NCI-H2107 treated with DMSO at 0.1 percent for 48 hours (cell line): ENCODE measurements around the gene KIF26B.

ENCODE experiments used
- DNase-seq: peaks from one replicate; lab custom pipeline; 2025; ENCODE audit not compliant: unreplicated experiment; lab: John Stamatoyannopoulos, UW

KIF26B gene

DNA sequence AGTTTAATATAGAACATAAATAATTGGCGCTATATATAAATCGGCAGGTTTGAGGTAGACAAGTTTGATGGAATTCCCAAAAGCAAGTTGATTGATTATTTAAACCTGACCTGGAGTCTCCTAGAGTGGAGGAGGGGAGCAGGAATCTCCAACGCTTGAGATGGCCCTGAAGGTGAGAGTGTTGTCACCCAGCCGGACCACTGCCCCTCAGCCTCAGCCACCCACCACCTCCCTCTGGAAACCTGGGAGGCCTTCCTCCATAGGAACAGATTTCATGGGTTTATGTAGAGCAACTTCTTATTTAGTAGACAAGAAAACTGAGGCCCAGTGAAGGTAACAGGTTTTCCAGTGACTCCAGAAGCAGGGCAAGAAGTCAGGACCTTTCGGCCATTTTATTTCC, 389.5 kb downstream of the KIF26B start:
- no peak for DNase-seq

- DNase-seq = no peak
Observed at GRCh38 chr1:245546875-245547274, 392.1 kb downstream of the KIF26B start.

DNA sequence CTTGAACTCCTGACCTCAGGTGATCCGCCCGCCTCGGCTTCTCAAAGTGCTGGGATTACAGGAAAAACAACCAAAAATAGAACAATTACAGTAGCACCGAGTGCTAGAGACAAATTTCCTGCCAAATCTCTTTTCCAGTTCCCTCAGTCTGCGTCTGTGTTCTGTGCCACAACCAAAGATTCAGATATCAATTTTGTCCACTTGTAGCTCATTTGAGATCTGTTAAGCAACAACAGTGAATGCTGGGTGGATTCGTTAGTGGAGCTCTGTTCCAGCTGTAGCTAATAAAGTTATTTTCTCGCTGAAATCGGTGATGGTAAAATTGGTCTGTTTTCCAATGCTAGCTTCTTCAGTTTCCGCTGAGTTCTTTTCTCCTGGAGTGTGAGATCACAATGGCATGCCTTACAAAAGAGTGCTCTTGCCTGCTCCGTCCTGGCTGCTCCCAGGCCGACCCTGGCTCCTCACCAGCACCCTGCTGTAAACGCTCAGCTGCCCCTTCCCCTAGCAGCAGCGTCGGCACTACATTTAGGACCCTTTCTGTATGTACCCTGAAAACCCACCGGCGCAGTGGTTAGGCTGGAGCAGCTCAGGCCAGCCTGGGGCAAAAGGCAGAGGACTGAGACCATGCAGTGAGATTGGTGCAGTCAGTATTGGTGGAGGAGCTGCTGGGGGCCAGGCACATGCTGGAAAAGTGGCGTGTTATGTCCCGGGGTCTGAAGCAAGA, 395.4 kb downstream of the KIF26B start:
- no peak for DNase-seq

DNA sequence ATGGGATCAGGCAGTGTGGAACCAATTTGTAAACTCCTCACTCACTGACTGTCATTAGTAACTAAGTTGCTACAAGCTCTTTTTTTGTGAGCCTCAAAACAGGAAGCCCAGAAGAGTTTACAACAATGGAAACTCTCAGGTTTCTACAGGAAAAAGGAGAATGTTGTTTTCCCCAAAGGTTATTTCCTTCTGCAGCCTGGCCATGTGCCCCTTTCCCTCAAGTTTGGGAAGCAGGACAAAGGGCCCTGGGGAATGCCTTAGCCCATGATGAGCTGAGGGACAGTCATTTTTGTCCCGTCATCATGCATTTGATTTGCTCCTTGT, 395.9 kb downstream of the KIF26B start:
- no peak for DNase-seq

DNA sequence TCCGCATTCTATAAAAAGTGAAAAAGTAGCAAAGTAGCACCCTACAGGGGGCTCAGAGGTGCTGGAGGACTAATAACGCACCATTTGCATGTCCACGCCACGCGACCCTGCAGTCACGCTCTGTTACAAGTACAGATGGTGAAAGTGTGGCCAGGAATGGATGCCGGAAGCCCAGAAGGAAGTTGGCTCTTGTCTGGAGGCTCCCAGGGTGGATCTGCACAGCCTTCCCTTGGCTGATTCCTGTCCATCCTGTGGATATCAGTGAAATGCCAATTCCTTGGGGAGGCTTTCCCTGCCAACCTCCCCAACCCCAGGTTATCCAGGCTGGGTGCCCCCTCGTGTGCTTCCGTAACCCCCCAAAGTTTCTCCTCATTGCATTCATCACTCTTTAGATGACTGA, 396.8 kb downstream of the KIF26B start:
- no peak for DNase-seq

DNA sequence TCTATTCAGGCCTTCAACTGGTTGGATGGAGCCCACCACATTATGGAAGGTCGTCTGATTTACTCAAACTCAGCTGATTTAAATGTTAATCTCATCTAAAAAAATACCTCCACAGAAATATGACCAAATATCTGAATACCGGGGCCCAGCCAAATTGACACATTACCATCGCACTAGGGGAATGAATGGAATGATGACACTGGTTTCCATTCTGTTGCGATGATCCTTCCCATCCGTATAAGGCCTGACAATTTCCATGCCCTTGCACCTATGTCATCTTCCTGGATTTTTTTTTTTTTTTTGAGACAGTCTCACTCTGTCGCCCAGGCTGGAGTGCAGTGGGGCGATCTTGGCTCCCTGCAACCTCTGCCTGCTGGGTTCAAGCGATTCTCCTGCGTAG, 397.5 kb downstream of the KIF26B start:
- no peak for DNase-seq

DNA sequence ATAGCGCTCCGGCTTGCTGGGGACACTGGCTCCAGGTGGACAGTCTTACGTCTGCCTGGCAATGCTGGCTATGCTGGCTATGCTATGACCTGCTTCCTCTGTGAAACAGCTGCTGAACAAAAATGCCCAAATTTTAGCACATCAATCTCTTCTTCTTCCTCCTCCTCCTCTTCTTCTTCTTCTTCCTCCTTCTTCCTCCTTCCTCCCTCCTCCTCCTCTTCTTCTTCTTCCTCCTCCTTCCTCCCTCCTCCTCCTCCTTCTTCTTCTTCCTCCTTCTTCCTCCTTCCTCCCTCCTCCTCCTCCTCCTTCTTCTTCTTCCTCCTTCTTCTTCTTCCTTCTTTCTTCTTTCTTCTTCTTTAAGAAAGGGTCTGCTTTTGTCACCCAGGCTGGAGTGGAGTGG, 401.3 kb downstream of the KIF26B start:
- no peak for DNase-seq

- DNase-seq = no peak
Observed at GRCh38 chr1:245558069-245558468, 403.3 kb downstream of the KIF26B start.

- DNase-seq = no peak
Observed at GRCh38 chr1:245560316-245560859, 405.6 kb downstream of the KIF26B start.

DNA sequence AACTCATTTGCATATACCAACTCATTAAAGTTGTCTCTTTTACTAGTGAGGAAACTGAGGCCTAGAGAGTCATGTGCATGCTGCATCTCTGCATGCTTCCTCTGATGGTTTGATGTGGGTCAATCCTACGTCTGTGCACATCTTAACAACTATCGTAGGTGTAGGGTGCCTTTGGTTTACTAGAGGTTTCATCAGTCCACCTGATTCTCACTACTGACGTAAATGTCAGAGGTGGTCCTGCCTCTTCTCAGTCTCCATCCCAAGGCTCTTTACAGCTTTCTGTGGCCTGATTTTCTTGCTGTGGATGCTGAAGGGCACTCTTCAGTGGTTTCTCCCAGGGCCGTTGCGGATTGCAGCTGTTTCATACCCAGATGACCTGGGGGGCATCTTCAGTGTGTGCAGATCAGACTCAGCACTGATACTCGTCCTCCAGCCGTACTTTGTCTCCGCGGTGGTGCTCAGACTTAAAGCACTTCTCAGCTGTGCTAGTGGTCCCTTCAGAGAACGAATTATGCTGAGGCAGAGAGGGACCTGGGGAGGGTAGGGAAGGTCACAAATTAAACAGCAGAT, 407.0 kb downstream of the KIF26B start:
- DNase-seq = no peak

- no peak for DNase-seq
Observed at GRCh38 chr1:245566134-245566533, 411.3 kb downstream of the KIF26B start.

GRCh38 chr1:245566952-245567351, 412.2 kb downstream of the KIF26B start:
- DNase-seq = no peak

GRCh38 chr1:245571815-245572294, 417.1 kb downstream of the KIF26B start:
- DNase-seq = no peak

GRCh38 chr1:245572709-245573108, 417.9 kb downstream of the KIF26B start:
- no peak for DNase-seq

- no peak for DNase-seq
Observed at GRCh38 chr1:245575710-245576109, 420.9 kb downstream of the KIF26B start.

DNA sequence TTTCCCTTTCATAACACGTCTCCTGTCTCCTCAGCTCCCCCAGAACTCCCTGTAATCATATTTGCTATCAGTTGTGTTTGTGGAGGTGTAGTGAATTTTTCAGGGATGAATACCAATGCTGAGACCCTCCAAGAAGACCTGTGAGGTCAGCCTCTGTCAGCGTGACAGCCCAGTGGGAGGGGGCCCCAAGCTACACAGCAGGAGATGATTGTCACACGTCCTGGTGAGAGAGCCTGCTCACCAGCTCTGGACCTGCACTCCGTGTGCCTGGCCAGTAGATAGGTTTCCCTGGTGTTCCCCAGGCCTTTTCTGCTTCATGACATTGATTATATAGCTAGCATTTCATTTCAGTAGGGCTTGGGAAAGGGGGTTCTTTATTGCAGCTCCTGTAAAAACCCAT, 421.5 kb downstream of the KIF26B start:
- DNase-seq = no peak

GRCh38 chr1:245577191-245578157, 422.7 kb downstream of the KIF26B start:
- peak; percentile 54 for DNase-seq

DNA sequence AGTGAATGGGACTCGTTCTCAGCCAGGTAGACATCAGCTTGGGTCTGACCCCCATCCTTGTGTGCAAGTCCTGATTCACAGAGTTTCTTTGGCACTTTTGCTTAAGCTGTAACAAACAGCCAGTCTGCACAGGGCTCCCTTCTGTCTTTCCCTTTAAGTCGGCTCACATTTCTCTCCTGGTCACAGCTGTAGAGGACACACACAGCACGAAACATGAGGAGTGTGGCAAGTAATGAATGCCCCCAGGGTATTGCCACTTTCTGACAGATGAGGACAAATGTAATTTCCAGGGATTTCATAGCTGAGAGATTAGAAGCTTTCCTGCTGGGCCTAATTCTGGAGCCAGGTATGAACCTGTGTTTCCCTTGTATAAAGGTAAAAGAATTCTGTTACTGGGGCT, 423.5 kb downstream of the KIF26B start:
- peak; percentile 89 for DNase-seq

DNA sequence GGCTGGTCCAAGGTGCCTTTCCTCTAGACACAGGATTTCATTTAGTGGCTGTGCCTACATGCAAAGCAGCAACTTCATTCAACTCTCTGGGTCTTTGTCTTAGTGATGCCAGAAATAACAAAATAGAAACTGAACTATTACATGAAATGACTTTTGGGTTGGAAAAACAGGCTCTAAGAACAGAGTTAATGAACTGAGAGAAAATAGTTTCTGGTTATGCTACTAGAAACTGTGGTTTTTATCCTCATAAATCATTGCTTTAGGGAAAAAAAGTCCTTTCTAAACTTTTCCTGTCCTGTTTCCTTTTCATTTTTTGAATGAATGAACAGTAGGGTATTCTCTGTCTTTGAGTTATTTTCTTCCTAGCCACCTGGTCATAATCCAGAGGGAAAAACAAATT, 424.0 kb downstream of the KIF26B start:
- no peak for DNase-seq

- no peak for DNase-seq
Observed at GRCh38 chr1:245579881-245580280, 425.1 kb downstream of the KIF26B start.

DNA sequence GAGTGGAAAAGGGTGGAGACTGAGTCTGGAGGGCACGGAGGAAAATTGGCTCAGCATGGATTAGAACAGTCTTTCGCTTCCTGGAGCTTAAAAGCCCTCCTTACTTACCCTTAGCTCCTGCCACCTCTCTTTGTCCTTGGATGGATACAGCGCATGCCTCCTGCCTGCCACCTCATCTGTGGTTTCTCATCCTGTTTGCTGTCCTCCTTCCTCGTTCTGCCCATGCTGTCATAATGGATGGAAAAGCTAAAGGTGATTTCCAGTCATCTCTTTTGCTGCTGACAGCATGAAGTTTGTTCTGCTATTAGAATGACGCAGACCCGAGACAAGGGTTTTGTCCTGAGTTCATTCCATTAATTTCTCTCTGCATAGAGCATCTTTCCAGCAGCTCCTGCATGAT, 425.9 kb downstream of the KIF26B start:
- no peak for DNase-seq

DNA sequence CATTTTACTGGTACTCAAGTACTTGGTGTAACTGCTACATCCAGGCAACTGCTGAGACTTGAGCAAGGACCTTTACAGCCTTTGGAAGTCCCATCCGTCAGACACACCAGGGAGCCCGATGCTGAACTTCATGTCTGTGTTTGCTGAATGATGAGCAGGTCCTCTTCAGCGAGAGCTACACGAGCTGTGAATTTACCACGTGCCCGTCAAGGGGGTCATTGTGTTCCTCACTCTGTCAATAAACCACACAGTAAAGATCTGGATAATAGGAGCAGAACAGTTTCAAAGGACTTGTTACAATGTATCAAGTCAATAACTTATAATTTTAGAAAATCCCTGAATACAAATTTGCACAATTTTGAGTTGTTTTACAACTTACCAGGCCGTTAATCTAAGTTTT, 427.2 kb downstream of the KIF26B start:
- peak; percentile 69 for DNase-seq
